K562 (cell line): ENCODE results near the gene ABCF2. TPM values are rescaled to one million over a fixed set of nuclear protein-coding genes. Genes with fewer than 3 reads are reported as not detected.
A peak's percentile ranks its signal among the peaks of the same experiment; 100 is the strongest.

Source experiments
- ATAC-seq: fragments of 200-7000 bp; cut with Tn5 transposase; 3 replicates; pipeline ENCODE4 v1.9.1; 2020; ENCODE audit warnings: moderate library complexity
- BruUV-seq: library from RNA; stranded (reverse); fragments of 400-500 nt; replicated peaks from 2 replicates; lab custom pipeline; 2021; lab: Mats Ljungman, UMichigan
- CTCF ChIA-PET: fragments of 300-600 bp; formaldehyde crosslinking; extraction: SDS; loops from one replicate; lab custom pipeline; 2021; ENCODE audit warnings: low intra/inter-chr PET ratio; lab: Yijun Ruan, JAX
- POLR2A ChIA-PET: fragments of 300-600, 350-650 bp; sonication (Branson Sonifier 250); formaldehyde crosslinking; extraction: SDS; loops from one replicate; lab custom pipeline; 2021; ENCODE audit warnings: antibody characterized with exemption, inconsistent platforms; lab: Yijun Ruan, JAX
- DNase-seq, 4 experiments: peaks; one replicate each; pipeline versions ENCODE4 v3.0.0 to v3.0.0-alpha.2; 2011 to 2018; ENCODE audit warnings: low spot score in 3 of 4, mixed read lengths in 3 of 4; ENCODE audit errors: extremely low read depth in 1 of 4
- FAIRE-seq: peaks from 2 replicates; lab custom pipeline; 2011; peaks lifted over from hg19 to GRCh38; lab: Jason Lieb, UNC
- H2AFZ ChIP-seq: 2 replicates; pipeline ENCODE4 v1.6.0; 2011; ENCODE audit warnings: low read depth, low read length, control low read depth, inconsistent platforms
- H3K27ac ChIP-seq: fragments of 200-600 bp; 3 replicates; pipeline ENCODE4 v1.8.0; 2011; ENCODE audit warnings: low read depth, mild to moderate bottlenecking, control low read depth, inconsistent platforms, low read length, moderate library complexity, mixed read lengths; ENCODE audit errors: extremely low read depth
- H3K27me3 ChIP-seq, 2 experiments: fragments of 300-600 bp in 1 of 2; 2 replicates in 1 of 2; 3 replicates in 1 of 2; pipeline versions ENCODE4 v1.6.0 to v1.8.0; 2011; ENCODE audit warnings: inconsistent platforms in 2 of 2, low read length in 2 of 2, mild to moderate bottlenecking in 1 of 2, mixed read lengths in 1 of 2, moderate library complexity in 1 of 2; ENCODE audit not compliant: control insufficient read depth in 2 of 2, insufficient read depth in 2 of 2
- H3K36me3 ChIP-seq: fragments of 300-600 bp; 3 replicates; pipeline ENCODE4 v1.8.0; 2011; ENCODE audit warnings: mild to moderate bottlenecking, low read length, inconsistent platforms; ENCODE audit not compliant: control insufficient read depth, insufficient read depth
- H3K4me1 ChIP-seq, 2 experiments: fragments of 200-600 bp in 1 of 2; replicated peaks in 1 of 2; 2 replicates in 1 of 2; 3 replicates in 1 of 2; pipeline versions ENCODE4 v1.5.1 to v1.8.0; 2011; ENCODE audit warnings: inconsistent platforms in 2 of 2, low read length in 2 of 2, mild to moderate bottlenecking in 1 of 2, mixed read lengths in 1 of 2, moderate library complexity in 1 of 2; ENCODE audit not compliant: control insufficient read depth in 2 of 2, insufficient read depth in 2 of 2
- H3K4me2 ChIP-seq: 2 replicates; pipeline ENCODE4 v1.6.1; 2011; ENCODE audit warnings: low read length, control low read depth, inconsistent platforms, mixed read lengths; ENCODE audit not compliant: insufficient read depth
- H3K4me3 ChIP-seq: fragments of 200-600 bp; sonication (generic), shearing (Covaris generic); 2 replicates; pipeline ENCODE4 v1.5.1; 2016; ENCODE audit warnings: control low read depth, inconsistent platforms
- H3K79me2 ChIP-seq: fragments of 200-600 bp; 3 replicates; pipeline ENCODE4 v1.8.0; 2011; ENCODE audit warnings: low read length, inconsistent platforms; ENCODE audit not compliant: control insufficient read depth, insufficient read depth
- H3K9ac ChIP-seq, 2 experiments: 2 replicates each; pipeline versions ENCODE4 v1.6.0 to v1.6.1; 2011; ENCODE audit warnings: low read depth in 2 of 2, low read length in 2 of 2, control low read depth in 1 of 2, inconsistent platforms in 1 of 2, mild to moderate bottlenecking in 1 of 2, mixed read lengths in 1 of 2; ENCODE audit not compliant: insufficient read depth in 1 of 2
- H3K9me1 ChIP-seq: one replicate; pipeline ENCODE4 v1.6.0; 2011; ENCODE audit warnings: inconsistent platforms, mild to moderate bottlenecking, low read length, moderate library complexity; ENCODE audit not compliant: control insufficient read depth, insufficient read depth
- H3K9me3 ChIP-seq: replicated peaks from 2 replicates; pipeline ENCODE4 v1.5.1; 2011; ENCODE audit warnings: low read depth, low read length, inconsistent platforms; ENCODE audit not compliant: control insufficient read depth, insufficient read depth
- H4K20me1 ChIP-seq: replicated peaks from 2 replicates; pipeline ENCODE4 v1.6.1; 2011; ENCODE audit warnings: low read length, inconsistent platforms, mixed read lengths; ENCODE audit not compliant: control insufficient read depth, insufficient read depth
- ATF3 ChIP-seq, 2 experiments: fragments of 450-650 bp in 1 of 2; sonication (generic) in 1 of 2; formaldehyde crosslinking in 1 of 2; IDR thresholded peaks in 1 of 2; conservative IDR thresholded peaks in 1 of 2; 2 replicates each; pipeline versions ENCODE4 v1.6.1 to v1.8.1; 2016 to 2023; ENCODE audit warnings: mild to moderate bottlenecking in 2 of 2, moderate library complexity in 2 of 2, inconsistent platforms in 1 of 2, missing genetic modification reagents in 1 of 2
- E2F6 ChIP-seq, 2 experiments: IDR thresholded peaks; 2 replicates each; pipeline ENCODE4 v1.6.1; 2011; ENCODE audit warnings: borderline replicate concordance in 1 of 2, control low read depth in 1 of 2, low read depth in 1 of 2, low read length in 1 of 2, mild to moderate bottlenecking in 1 of 2, mixed read lengths in 1 of 2, moderate library complexity in 1 of 2; ENCODE audit not compliant: insufficient read depth in 1 of 2, insufficient read length in 1 of 2, poor library complexity in 1 of 2, severe bottlenecking in 1 of 2; ENCODE audit errors: extremely low read depth in 1 of 2
- PCBP1 ChIP-seq: fragments of 200-400 bp; formaldehyde crosslinking; IDR thresholded peaks from 2 replicates; pipeline ENCODE4 v1.6.1; 2018; ENCODE audit warnings: mild to moderate bottlenecking, low read depth, low read length; ENCODE audit not compliant: poor library complexity, severe bottlenecking
- PYGO2 ChIP-seq: fragments of 450-650 bp; IDR thresholded peaks from 2 replicates; pipeline ENCODE4 v1.6.1; 2016; ENCODE audit warnings: mild to moderate bottlenecking, missing genetic modification characterization, moderate library complexity, missing compliant biosample characterization
- RFX5 ChIP-seq: IDR thresholded peaks from 2 replicates; pipeline ENCODE4 v1.6.1; 2011; ENCODE audit warnings: low read depth, mild to moderate bottlenecking, improper control_type of control experiment, low read length
- RHOXF2B ChIP-seq: fragments of 250-450 bp; sonication (Bioruptor Pico); conservative IDR thresholded peaks from 2 replicates; pipeline ENCODE4 v1.5.1; 2021
- ZBTB33 ChIP-seq: sonication (generic); formaldehyde crosslinking; IDR thresholded peaks from 2 replicates; pipeline ENCODE4 v1.8.1; 2023; ENCODE audit warnings: mild to moderate bottlenecking, missing genetic modification reagents
- ZNF518B ChIP-seq: fragments of 250-450 bp; sonication (Bioruptor Pico); IDR thresholded peaks from 2 replicates; pipeline ENCODE4 v1.5.0; 2021; ENCODE audit warnings: mild to moderate bottlenecking, moderate library complexity
- WGBS: fragments of 100-300 bp; shearing (Covaris generic); methylation state at CpG from one replicate; pipeline ENCODE4 v1.1.6; 2016; ENCODE audit warnings: low coverage, mixed read lengths; ENCODE audit not compliant: insufficient coverage; ENCODE audit errors: missing lambda C conversion rate; 5-methylcytosine and 5-hydroxymethylcytosine counted together
- in situ Hi-C: fragments of 300-500 bp; cut with MboI; formaldehyde crosslinking; loops from 4 replicates; pipeline ENCODE4 v1.15.0; 2018; ENCODE audit warnings: inconsistent platforms, mixed read lengths
- intact Hi-C: fragments of 100-400 bp; cut with micrococcal nuclease; formaldehyde crosslinking; loops from 2 replicates; pipeline ENCODE4 v1.14.2; 2022
- polyA plus RNA-seq, 8 experiments: library from polyadenylated mRNA; depleted of rRNA in 4 of 8; stranded (reverse) in 5 of 8; unstranded in 3 of 8; fragments of >200 nt; fragmentation: Nextera tagmentation in 2 of 8; fragmentation: Illumina TruSeq in 1 of 8; extraction: Ambion mirVana in 2 of 8; extraction: Trizol in 1 of 8; gene quantifications; 2 replicates each; pipeline versions ENCODE4 v1.2.1 to v1.2.3, GENCODE V29; 2011 to 2014; ENCODE audit warnings: inconsistent platforms in 1 of 8, missing spikeins in 1 of 8
- total RNA-seq, 7 experiments: library from RNA; depleted of rRNA in 6 of 7; stranded (reverse); fragments of >200 nt in 6 of 7; fragmentation: Illumina TruSeq in 2 of 7; extraction: Trizol in 2 of 7; gene quantifications; 2 replicates each; pipeline versions ENCODE4 v1.2.1 to v1.2.3, GENCODE V29; 2011 to 2021; ENCODE audit warnings: low replicate concordance in 1 of 7

Gene ABCF2
- total and polyA plus RNA-seq, 9 of the 15 experiments (the other 6 are each of a cell fraction or from before 2014, with no cell fraction given): 62.1 to 224 (median 113) TPM

GRCh38 chr7:151174246-151175046 is 52.6 kb downstream of the ABCF2 start:
- Histone ChIP-seq H3K4me1 (peaks cover 0 to 18% of the 10 kb centered on the region in 2 experiments; a peak in 1 of 5 replicates), H3K9me3 (no peaks in the 10 kb centered on the region; the same call in 1 of the 2 replicates), H3K9me1 (peaks cover 3% of the 10 kb centered on the region), H3K27ac (no peak overlapping the region), H3K79me2 (no peaks in the 10 kb centered on the region), H3K27me3 (peaks cover 29 to 52% of the 10 kb centered on the region in 2 experiments), H3K4me3 (no peak overlapping the region), H3K9ac (no peak overlapping the region)
- POLR2A ChIA-PET: no interaction called here
- WGBS: 77% methylated on average over 70 of the region's 77 CpGs
- no peak for DNase-seq
- in situ Hi-C loops: no loop called here
- no TSS peak for BruUV-seq
- ATAC-seq: no peak
- CTCF ChIA-PET: interaction anchor here (0.7 kb wide), 1 partner anchor 14 kb away, joined by 3 read pairs; no protein-coding TSS in a partner anchor
- intact Hi-C loops: loop anchor here (5.0 to 10.0 kb wide), 3 partner anchors 160 to 210 kb away; no protein-coding TSS in a partner anchor
- TF ChIP-seq ATF3 (IDR thresholded peaks at IDR 0.05) (peak; percentile 38; the same call in 1 of the 2 replicates), ATF3 (CRISPR knock-in tag; conservative IDR thresholded peaks at IDR 0.05) (no peak), ZNF518B (CRISPR knock-in tag) (no peak), PCBP1 (peak; percentile 84), E2F6 (IDR thresholded peaks at IDR 0.05; ENCODE audit: borderline replicate concordance in 1 of 2, extremely low read depth in 1 of 2, insufficient read depth in 1 of 2, insufficient read length in 1 of 2, low read depth in 1 of 2, low read length in 1 of 2, poor library complexity in 1 of 2, severe bottlenecking in 1 of 2) (peak in 1 of 2 experiments; percentile 77), RHOXF2B (CRISPR knock-in tag) (no peak), RFX5 (peak; percentile 93), PYGO2 (tag) (no peak), ZBTB33 (CRISPR knock-in tag) (peak; percentile 97)
- TF ChIP-seq, all 486 proteins: peak for 5
- Histone ChIP-seq H2AFZ (no peak overlapping the region), H4K20me1 (peaks cover 6% of the 10 kb centered on the region; the same call in 1 of the 2 replicates), H3K36me3 (no peaks in the 10 kb centered on the region), H3K4me2 (no peak overlapping the region)
- no peak for FAIRE-seq
